OCI-LY3 (cell line): Measurements from ENCODE around the gene SHC3.

Experiments used
- H2AFZ ChIP-seq: fragments of 200-600, 300-600 bp; shearing (Covaris generic); 2 replicates; pipeline ENCODE4 v1.6.0; 2014; ENCODE audit warnings: antibody characterized with exemption, low read depth, low read length
- H3K27ac ChIP-seq: fragments of 200-600, 300-600 bp; sonication (generic); 2 replicates; pipeline ENCODE4 v1.5.1; 2014; ENCODE audit warnings: mild to moderate bottlenecking, low read length, moderate library complexity, mixed read lengths
- H3K27me3 ChIP-seq: fragments of 200-600, 300-600 bp; sonication (generic); 2 replicates; pipeline ENCODE4 v1.6.1; 2014; ENCODE audit warnings: low read depth, low read length, mixed read lengths
- H3K36me3 ChIP-seq: fragments of 200-600, 300-600 bp; sonication (generic); replicated peaks from 2 replicates; pipeline ENCODE3; 2014; ENCODE audit warnings: low read depth, low read length, mixed read lengths
- H3K4me1 ChIP-seq: fragments of 300-600, 200-600 bp; sonication (generic); 2 replicates; pipeline ENCODE4 v1.6.1; 2014; ENCODE audit warnings: low read length, mixed read lengths
- H3K4me2 ChIP-seq: fragments of 200-600, 300-600 bp; sonication (generic); 2 replicates; pipeline ENCODE4 v1.6.1; 2014; ENCODE audit warnings: low read length, mixed read lengths
- H3K4me3 ChIP-seq: fragments of 300-600, 200-600 bp; sonication (generic); 2 replicates; pipeline ENCODE4 v1.5.1; 2014; ENCODE audit warnings: antibody characterized with exemption, mild to moderate bottlenecking, low read length, moderate library complexity
- H3K79me2 ChIP-seq: fragments of 300-600, 200-600 bp; shearing (Covaris generic); 2 replicates; pipeline ENCODE4 v1.6.1; 2014; ENCODE audit warnings: mild to moderate bottlenecking, low read length, mixed read lengths
- H3K9ac ChIP-seq: fragments of 300-600, 200-600 bp; shearing (Covaris generic); 2 replicates; pipeline ENCODE4 v1.6.0; 2014; ENCODE audit warnings: mild to moderate bottlenecking, low read length, moderate library complexity
- H3K9me3 ChIP-seq: fragments of 200-600, 300-600 bp; shearing (Covaris generic); 2 replicates; pipeline ENCODE4 v1.6.1; 2014; ENCODE audit warnings: low read length, mixed read lengths; ENCODE audit not compliant: insufficient read depth
- H4K20me1 ChIP-seq: fragments of 200-600, 300-600 bp; sonication (generic); 2 replicates; pipeline ENCODE4 v1.6.1; 2016; ENCODE audit warnings: low read length, mixed read lengths; ENCODE audit not compliant: insufficient read depth
- EZH2phosphoT487 ChIP-seq: fragments of 200-600 bp; shearing (Covaris generic); IDR thresholded peaks from 2 replicates; pipeline ENCODE4 v1.6.1; 2018; ENCODE audit warnings: antibody characterized with exemption, mixed run types, low read depth
- TF ChIP-seq, protein P1 (sequence below): fragments of 200-600, 300-600 bp; sonication (generic); IDR thresholded peaks from 2 replicates; pipeline ENCODE4 v1.5.1; 2014; ENCODE audit warnings: antibody characterized with exemption, low read length, low read depth

SHC3 gene

DNA sequence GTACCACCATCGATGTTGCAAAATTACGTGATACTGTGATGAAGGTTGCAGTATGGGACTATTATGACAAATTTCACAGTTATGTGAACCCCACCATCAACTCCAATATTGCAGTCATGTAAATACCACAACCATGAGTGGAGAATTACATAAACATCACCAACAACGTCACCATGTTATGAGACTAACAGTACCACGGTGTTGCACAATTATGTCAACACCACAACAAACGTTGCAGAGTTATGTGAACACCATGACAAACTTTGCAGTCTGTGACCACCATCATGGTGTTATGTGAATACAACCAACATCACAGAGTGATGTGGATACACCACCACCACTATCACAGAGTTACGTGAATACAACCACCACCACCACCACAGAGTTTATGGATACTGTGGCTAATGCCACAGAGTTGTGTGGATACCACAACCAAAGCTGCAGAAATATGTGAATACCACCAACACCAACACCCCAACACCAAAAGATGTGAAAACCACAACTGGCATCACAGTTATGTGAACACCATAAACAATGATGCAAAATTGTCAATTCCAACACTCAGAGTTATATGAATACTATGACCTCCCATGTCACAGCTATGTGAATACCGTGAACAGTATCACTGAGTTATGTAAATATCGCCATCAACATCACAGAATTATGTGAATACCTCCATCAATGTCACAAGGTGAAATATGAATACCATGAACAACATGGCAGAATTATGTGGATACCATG, 62.4 kb downstream of the SHC3 start:
- H3K9ac ChIP-seq: no peak overlapping the region
- no peak overlapping the region for H3K4me2 ChIP-seq
- peaks cover 10% of the 10 kb centered on the region; the same call in 1 of the 2 replicates for H3K27me3 ChIP-seq
- H3K9me3 ChIP-seq: no peaks in the 10 kb centered on the region
- TF ChIP-seq EZH2phosphoT487: no peak
- TF ChIP-seq, protein P1, sequence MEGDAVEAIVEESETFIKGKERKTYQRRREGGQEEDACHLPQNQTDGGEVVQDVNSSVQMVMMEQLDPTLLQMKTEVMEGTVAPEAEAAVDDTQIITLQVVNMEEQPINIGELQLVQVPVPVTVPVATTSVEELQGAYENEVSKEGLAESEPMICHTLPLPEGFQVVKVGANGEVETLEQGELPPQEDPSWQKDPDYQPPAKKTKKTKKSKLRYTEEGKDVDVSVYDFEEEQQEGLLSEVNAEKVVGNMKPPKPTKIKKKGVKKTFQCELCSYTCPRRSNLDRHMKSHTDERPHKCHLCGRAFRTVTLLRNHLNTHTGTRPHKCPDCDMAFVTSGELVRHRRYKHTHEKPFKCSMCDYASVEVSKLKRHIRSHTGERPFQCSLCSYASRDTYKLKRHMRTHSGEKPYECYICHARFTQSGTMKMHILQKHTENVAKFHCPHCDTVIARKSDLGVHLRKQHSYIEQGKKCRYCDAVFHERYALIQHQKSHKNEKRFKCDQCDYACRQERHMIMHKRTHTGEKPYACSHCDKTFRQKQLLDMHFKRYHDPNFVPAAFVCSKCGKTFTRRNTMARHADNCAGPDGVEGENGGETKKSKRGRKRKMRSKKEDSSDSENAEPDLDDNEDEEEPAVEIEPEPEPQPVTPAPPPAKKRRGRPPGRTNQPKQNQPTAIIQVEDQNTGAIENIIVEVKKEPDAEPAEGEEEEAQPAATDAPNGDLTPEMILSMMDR: no peak
- H3K36me3 ChIP-seq: no peaks in the 10 kb centered on the region
- no peaks in the 10 kb centered on the region for H4K20me1 ChIP-seq
- H3K79me2 ChIP-seq: no peaks in the 10 kb centered on the region
- H3K4me3 ChIP-seq: no peak overlapping the region
- no peak overlapping the region for H2AFZ ChIP-seq
- no peaks in the 10 kb centered on the region for H3K4me1 ChIP-seq
- H3K27ac ChIP-seq: no peak overlapping the region

DNA sequence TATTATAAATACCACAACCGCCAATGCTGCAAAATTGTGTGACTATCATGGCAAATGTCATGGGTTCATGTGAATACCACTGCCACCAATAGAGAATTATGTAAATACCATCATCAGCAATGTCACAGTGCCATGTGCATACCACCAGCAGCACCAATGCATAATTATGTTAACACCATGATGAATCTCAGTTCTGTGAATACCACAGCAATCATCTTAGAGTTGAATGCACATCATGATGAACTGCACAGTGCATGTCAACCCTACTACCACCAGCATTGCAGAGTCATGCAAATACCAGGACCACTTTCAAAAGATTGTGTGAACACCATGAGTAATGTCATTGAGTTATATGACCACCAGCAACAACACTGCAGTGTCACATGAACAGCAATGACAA, 63.2 kb downstream of the SHC3 start:
- Histone ChIP-seq H3K4me1 (no peaks in the 10 kb centered on the region), H3K9ac (no peak overlapping the region), H3K4me3 (no peak overlapping the region), H2AFZ (no peak overlapping the region), H4K20me1 (no peaks in the 10 kb centered on the region), H3K27me3 (peaks cover 14% of the 10 kb centered on the region; the same call in 1 of the 2 replicates), H3K27ac (no peak overlapping the region), H3K4me2 (no peak overlapping the region), H3K9me3 (no peaks in the 10 kb centered on the region), H3K79me2 (no peaks in the 10 kb centered on the region), H3K36me3 (no peaks in the 10 kb centered on the region)
- TF ChIP-seq EZH2phosphoT487: no peak
- TF ChIP-seq, protein P1: no peak

DNA sequence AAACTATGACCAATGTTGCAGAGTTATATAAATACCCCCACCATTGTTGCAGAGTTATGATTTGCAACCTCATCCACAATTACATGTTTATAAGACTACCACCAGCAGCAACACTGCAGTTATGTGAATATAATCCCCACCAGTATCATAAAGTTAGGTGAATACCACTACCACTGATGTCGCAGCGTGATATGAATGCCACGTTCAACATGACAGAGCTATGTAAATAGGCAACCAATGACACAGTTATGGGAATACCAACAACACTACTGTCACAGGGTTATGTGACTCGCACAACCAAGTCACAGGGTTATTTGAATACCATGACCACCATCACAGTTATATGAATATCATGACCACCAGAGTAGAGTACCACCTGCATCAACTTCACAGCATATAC, 63.9 kb downstream of the SHC3 start:
- Histone ChIP-seq H3K9ac (no peak overlapping the region), H3K9me3 (no peaks in the 10 kb centered on the region), H3K4me2 (no peak overlapping the region), H3K4me1 (no peaks in the 10 kb centered on the region), H3K27me3 (peaks cover 14% of the 10 kb centered on the region; the same call in 1 of the 2 replicates), H2AFZ (no peak overlapping the region), H3K79me2 (no peaks in the 10 kb centered on the region), H3K36me3 (no peaks in the 10 kb centered on the region), H3K27ac (no peak overlapping the region), H4K20me1 (no peaks in the 10 kb centered on the region), H3K4me3 (no peak overlapping the region)
- TF ChIP-seq EZH2phosphoT487: no peak
- TF ChIP-seq, protein P1: no peak

DNA sequence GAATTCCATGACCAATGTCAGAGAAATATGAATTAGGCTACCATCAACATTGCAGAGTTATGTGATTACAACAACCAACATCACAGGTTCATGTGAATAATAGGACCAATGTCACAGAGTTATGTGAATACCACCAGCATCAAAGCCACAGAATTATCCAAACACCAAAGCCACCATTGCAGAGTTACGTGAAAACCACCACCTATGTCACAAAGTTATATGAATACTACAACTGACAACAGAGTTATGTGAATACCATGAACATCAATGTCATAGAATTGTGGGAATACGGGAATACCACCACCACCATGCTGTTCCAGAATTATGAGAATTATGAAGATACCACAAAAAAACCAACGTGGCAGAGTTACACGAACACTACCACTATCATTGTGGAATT, 64.8 kb downstream of the SHC3 start:
- Histone ChIP-seq H3K36me3 (no peaks in the 10 kb centered on the region), H3K4me2 (no peak overlapping the region), H3K9ac (no peak overlapping the region), H2AFZ (no peak overlapping the region), H3K79me2 (no peaks in the 10 kb centered on the region), H3K27ac (no peak overlapping the region), H3K27me3 (peaks cover 14% of the 10 kb centered on the region; the same call in 1 of the 2 replicates), H3K4me1 (no peaks in the 10 kb centered on the region), H3K9me3 (no peaks in the 10 kb centered on the region), H3K4me3 (no peak overlapping the region), H4K20me1 (no peaks in the 10 kb centered on the region)
- no peak for TF ChIP-seq EZH2phosphoT487
